Measurements from ENCODE around the gene CACNA1E.

GRCh38 chr1:181469829-181470228 lies 13.5 kb upstream of the CACNA1E start:
- TF ChIP-seq, protein P1, sequence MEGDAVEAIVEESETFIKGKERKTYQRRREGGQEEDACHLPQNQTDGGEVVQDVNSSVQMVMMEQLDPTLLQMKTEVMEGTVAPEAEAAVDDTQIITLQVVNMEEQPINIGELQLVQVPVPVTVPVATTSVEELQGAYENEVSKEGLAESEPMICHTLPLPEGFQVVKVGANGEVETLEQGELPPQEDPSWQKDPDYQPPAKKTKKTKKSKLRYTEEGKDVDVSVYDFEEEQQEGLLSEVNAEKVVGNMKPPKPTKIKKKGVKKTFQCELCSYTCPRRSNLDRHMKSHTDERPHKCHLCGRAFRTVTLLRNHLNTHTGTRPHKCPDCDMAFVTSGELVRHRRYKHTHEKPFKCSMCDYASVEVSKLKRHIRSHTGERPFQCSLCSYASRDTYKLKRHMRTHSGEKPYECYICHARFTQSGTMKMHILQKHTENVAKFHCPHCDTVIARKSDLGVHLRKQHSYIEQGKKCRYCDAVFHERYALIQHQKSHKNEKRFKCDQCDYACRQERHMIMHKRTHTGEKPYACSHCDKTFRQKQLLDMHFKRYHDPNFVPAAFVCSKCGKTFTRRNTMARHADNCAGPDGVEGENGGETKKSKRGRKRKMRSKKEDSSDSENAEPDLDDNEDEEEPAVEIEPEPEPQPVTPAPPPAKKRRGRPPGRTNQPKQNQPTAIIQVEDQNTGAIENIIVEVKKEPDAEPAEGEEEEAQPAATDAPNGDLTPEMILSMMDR (IDR thresholded peaks at IDR 0.05 in 8 of 11, conservative IDR thresholded peaks at IDR 0.05 in 3 of 11), result no peak
- TF ChIP-seq POLR2AphosphoS5 (IDR thresholded peaks at IDR 0.05) (no peak), POLR2A (IDR thresholded peaks at IDR 0.05) (no peak)

Data from spleen (tissue), 7 donors.